NCI-H2196 treated with DMSO at 0.1 percent for 48 hours (cell line): Measurements from ENCODE around the gene MRGPRE.

Source experiments
- DNase-seq: peaks from one replicate; lab custom pipeline; 2025; ENCODE audit not compliant: unreplicated experiment; lab: John Stamatoyannopoulos, UW

Gene MRGPRE

GRCh38 chr11:3214420-3214699, 17.9 kb downstream of the MRGPRE start:
- no peak for DNase-seq

- no peak for DNase-seq
Observed at GRCh38 chr11:3213659-3214419, 18.4 kb downstream of the MRGPRE start.

- no peak for DNase-seq
Observed at GRCh38 chr11:3208272-3208671, 23.9 kb downstream of the MRGPRE start.

- DNase-seq, result no peak
Observed at GRCh38 chr11:3207526-3208189, 24.6 kb downstream of the MRGPRE start.

DNA sequence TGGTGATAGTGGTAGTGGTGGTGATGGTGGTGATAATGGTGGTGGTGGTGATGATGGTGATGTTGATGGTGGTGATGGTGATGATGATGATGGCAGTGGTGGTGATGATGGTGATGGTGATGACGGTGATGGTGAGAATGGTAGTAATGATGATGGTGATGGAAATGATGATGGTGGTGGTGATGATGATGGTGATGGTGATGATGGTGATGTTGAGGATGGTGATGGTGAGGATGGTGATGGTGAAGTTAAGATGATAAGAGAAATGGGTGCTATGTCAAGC, 25.4 kb downstream of the MRGPRE start:
- DNase-seq, result no peak

- DNase-seq, result no peak
Observed at GRCh38 chr11:3206156-3206921, 25.9 kb downstream of the MRGPRE start.

GRCh38 chr11:3205261-3206155, 26.7 kb downstream of the MRGPRE start:
- no peak for DNase-seq

DNA sequence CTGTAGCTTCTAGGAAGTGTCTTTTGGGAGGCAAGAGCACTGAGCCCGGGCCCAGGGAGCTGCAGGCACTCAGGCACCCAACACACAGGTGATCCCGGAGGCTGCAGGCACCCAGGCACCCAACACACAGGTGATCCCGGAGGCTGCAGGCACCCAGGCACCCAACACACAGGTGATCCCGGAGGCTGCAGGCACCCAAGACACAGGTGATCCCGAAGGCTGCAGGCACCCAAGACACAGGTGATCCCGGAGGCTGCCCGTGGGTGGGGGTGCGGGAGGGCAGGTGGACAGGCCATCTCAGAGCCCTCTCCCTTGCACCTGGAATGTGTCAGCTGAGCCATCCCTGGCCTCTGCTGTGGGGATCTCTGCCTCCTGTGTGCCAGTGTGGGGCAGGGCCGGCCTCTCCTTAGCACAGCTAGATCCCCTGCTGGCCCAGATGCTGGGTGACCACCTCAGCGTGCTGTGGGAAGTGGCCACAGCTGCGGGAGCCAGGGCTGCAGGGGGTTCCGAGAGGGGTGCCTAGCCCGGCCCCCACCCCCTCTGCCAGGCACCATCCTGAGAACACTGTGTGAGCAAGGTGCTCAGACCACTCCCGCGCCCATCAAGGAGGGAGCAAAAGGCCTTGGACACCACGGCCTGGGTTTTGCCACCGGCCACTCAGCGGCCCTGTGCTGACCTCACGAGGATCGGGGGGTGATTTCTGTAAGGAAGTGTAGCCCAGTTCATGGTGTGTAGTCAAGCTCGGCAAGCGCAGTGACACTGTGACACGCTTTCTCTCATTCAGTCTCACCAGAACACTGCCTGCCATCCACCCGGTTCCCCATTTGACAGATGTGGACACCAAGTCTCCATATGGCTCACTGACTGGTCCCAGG, 27.8 kb downstream of the MRGPRE start:
- DNase-seq, result no peak

DNA sequence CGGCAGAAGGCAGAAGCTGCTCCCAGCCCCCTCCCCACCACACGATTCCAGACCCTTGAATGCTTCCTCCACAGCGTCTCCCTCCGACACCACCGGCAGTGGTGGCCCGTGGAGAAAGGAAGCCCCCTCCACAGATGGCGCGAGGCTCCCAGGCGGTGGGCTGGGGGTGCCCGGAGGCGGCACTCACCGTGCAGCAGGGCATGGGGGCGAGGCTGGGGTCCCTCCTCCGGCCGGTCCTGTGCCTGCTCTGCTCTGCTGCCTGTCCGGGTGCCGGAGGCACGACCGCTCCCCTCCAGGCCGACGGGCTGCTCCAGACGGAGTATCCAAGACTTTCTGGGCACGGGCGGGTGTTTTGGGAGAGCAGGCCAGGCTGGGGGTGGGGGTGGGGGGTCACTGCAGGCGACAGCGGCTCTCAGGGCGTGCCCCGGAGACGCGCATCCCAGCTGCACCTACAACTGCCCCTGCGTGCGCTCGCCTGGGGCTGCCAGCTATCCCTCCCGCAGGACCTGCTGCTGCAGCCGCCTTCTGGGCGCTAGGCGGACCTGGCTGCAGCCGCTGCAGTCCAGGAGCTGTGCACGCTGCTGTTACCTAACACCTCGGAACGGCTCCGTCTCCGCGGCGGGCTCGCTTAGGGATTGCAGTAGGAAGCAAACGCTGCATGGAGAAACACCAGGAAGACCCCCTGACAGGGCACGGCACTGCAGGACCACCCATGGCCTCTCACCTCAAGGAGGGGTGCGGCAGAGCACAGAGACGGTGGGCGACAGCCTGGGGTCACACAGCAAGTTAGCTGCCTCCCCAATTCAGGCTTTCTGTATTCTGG, 28.8 kb downstream of the MRGPRE start:
- no peak for DNase-seq

DNA sequence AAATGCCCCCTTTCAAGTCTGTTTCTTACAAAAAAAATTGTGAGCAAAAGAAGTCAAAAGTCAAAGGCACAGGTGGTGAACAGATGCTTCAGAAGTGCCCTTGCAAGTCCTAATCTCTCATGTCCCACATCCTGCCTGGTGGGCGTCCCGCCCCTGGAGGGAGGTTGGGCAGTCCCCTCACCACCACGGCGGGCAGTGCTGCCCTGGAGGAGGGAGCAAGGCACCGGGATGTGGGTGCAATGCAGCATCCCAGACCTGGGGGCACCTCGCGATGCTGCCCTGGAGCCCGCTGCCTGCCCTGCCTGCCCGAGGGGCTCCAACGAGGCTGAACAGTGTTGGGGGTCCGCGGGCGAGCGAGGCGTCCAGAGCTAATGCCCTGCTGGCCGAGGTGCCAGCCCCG, 29.5 kb downstream of the MRGPRE start:
- no peak for DNase-seq

GRCh38 chr11:3202305-3202704, 29.9 kb downstream of the MRGPRE start:
- DNase-seq, result no peak

DNA sequence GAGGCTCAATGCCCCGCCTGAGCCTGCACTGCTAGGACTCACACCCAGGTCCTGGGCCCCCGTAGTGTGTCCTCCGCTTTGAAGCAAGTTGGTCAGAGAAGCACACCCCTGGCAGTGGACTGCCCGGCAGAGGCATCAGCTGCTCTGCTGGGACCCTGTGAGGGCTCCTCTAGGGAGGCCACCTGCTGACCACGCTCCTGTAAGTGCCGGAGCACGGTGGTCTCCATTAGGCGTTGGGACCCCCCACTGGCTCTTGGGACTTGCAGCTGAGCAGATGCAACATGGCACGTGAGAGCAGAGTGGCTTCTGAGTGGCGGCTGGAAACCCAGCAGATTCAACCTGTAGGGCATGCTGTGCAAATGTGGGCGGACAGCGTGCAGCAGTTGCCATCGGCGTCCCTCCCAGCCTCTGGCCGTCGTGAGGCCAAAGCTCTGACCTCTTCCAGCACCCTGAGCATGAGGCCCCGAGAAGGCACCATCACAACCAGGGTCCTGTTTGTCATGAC, 30.5 kb downstream of the MRGPRE start:
- no peak for DNase-seq

DNA sequence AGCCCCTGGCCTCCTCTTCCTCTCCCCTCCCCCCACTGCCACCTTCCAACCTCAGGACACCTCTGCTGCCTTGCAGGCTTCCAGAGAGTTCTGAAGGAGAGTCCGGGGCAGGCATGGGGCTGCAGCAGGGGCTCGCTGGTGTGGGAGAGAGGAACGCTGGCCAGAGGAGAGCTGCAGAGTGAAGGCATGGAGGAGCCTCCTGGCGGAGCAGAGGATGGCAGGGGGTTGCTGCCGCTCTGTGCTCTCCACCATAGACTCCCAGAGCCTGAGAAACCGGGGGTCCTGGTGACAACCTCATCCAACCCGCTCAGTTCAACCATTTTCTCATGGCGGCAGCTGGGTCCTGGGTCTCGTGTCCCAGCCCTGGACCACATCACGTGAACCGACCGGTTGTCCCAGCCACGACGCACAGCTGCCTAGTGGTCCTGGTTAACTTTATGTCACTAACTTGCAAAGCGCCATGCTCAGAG, 31.1 kb downstream of the MRGPRE start:
- DNase-seq, result no peak

GRCh38 chr11:3200388-3201111, 31.7 kb downstream of the MRGPRE start:
- no peak for DNase-seq

GRCh38 chr11:3199537-3200295, 32.5 kb downstream of the MRGPRE start:
- no peak for DNase-seq

- no peak for DNase-seq
Observed at GRCh38 chr11:3198815-3199214, 33.4 kb downstream of the MRGPRE start.

- DNase-seq, result no peak
Observed at GRCh38 chr11:3197878-3198528, 34.2 kb downstream of the MRGPRE start.
